Osteocyte (in vitro differentiated cells): Measurements from ENCODE around the gene CAPNS2. TPM values are rescaled to one million over a fixed set of nuclear protein-coding genes. Genes with fewer than 3 reads are reported as not detected.

Source experiments
- DNase-seq: peaks from one replicate; pipeline ENCODE4 v3.0.0; 2021; ENCODE audit warnings: mixed read lengths; ENCODE audit not compliant: unreplicated experiment; ENCODE audit errors: extremely low spot score
- H3K27ac Mint-ChIP-seq: one replicate; pipeline ENCODE4 v1.8.0; 2021; ENCODE audit warnings: mild to moderate bottlenecking, mixed read lengths; ENCODE audit not compliant: unreplicated experiment
- H3K27me3 Mint-ChIP-seq: one replicate; pipeline ENCODE4 v1.8.0; 2021; ENCODE audit warnings: mixed read lengths; ENCODE audit not compliant: unreplicated experiment
- H3K36me3 Mint-ChIP-seq: one replicate; pipeline ENCODE4 v1.8.0; 2021; ENCODE audit warnings: mixed read lengths; ENCODE audit not compliant: unreplicated experiment
- H3K4me1 Mint-ChIP-seq: one replicate; pipeline ENCODE4 v1.8.0; 2021; ENCODE audit warnings: mixed read lengths; ENCODE audit not compliant: unreplicated experiment
- H3K4me3 Mint-ChIP-seq: one replicate; pipeline ENCODE4 v1.8.0; 2021; ENCODE audit warnings: mild to moderate bottlenecking, moderate library complexity, mixed read lengths; ENCODE audit not compliant: unreplicated experiment
- H3K9me3 Mint-ChIP-seq: one replicate; pipeline ENCODE4 v1.8.0; 2021; ENCODE audit warnings: mixed read lengths; ENCODE audit not compliant: unreplicated experiment
- total RNA-seq: library from RNA; stranded (reverse); gene quantifications from 2 replicates; pipeline ENCODE4 v1.2.1, GENCODE V29; 2021
- TF ChIP-seq, protein P1 (sequence below): fragments of 200-600 bp; sonication (generic); IDR thresholded peaks from 2 replicates; pipeline ENCODE4 v1.5.0; 2021; ENCODE audit warnings: antibody characterized with exemption, mild to moderate bottlenecking, moderate library complexity

Gene CAPNS2
- total RNA-seq, 1 donor from 2014 or later, result 0.35 TPM

GRCh38 chr16:55530316-55530856, 36.1 kb upstream of the CAPNS2 start:
- peaks cover 8% of the 10 kb centered on the region for H3K4me1 Mint-ChIP-seq
- H3K9me3 Mint-ChIP-seq, result no peaks in the 10 kb centered on the region
- H3K27me3 Mint-ChIP-seq, result no peaks in the 10 kb centered on the region
- TF ChIP-seq, protein P1, sequence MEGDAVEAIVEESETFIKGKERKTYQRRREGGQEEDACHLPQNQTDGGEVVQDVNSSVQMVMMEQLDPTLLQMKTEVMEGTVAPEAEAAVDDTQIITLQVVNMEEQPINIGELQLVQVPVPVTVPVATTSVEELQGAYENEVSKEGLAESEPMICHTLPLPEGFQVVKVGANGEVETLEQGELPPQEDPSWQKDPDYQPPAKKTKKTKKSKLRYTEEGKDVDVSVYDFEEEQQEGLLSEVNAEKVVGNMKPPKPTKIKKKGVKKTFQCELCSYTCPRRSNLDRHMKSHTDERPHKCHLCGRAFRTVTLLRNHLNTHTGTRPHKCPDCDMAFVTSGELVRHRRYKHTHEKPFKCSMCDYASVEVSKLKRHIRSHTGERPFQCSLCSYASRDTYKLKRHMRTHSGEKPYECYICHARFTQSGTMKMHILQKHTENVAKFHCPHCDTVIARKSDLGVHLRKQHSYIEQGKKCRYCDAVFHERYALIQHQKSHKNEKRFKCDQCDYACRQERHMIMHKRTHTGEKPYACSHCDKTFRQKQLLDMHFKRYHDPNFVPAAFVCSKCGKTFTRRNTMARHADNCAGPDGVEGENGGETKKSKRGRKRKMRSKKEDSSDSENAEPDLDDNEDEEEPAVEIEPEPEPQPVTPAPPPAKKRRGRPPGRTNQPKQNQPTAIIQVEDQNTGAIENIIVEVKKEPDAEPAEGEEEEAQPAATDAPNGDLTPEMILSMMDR, result no peak
- H3K27ac Mint-ChIP-seq, result no peak overlapping the region
- no peak for DNase-seq
- peaks cover 5% of the 10 kb centered on the region for H3K36me3 Mint-ChIP-seq
- H3K4me3 Mint-ChIP-seq, result no peak overlapping the region

DNA sequence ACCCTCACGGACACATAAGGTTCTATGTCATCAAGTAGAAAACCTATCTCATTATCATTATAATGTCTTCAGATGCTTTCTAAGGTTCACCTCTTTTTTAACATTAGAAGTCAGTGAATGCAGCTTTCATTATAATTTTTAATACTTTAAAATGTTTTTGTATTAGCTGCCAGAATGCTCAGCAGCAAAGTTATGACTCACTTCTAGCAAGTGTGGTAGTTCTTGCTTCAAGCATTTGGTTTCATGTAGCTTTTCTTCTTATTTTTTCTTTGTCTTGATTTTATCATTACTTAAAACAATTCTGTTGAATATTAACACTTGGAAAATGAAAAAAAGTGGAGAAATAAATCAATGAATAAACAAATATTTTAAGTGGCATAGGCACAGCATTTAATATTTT, 34.3 kb upstream of the CAPNS2 start:
- H3K27me3 Mint-ChIP-seq, result no peaks in the 10 kb centered on the region
- TF ChIP-seq, protein P1, result no peak
- H3K4me1 Mint-ChIP-seq, result peaks cover 20% of the 10 kb centered on the region
- H3K9me3 Mint-ChIP-seq, result no peaks in the 10 kb centered on the region
- H3K4me3 Mint-ChIP-seq, result no peak overlapping the region
- DNase-seq, result no peak
- H3K36me3 Mint-ChIP-seq, result peaks cover 5% of the 10 kb centered on the region
- no peak overlapping the region for H3K27ac Mint-ChIP-seq

- TF ChIP-seq, protein P1, result no peak
- Mint-ChIP-seq H3K27me3 (no peaks in the 10 kb centered on the region), H3K4me1 (peaks cover 20% of the 10 kb centered on the region), H3K36me3 (no peaks in the 10 kb centered on the region), H3K4me3 (no peak overlapping the region), H3K27ac (no peak overlapping the region), H3K9me3 (no peaks in the 10 kb centered on the region)
- DNase-seq, result no peak
These were observed 31.7 kb upstream of the CAPNS2 start for GRCh38 chr16:55534756-55535155.

GRCh38 chr16:55539049-55539448, 27.4 kb upstream of the CAPNS2 start:
- Mint-ChIP-seq H3K4me3 (no peak overlapping the region), H3K27ac (no peak overlapping the region), H3K9me3 (no peaks in the 10 kb centered on the region), H3K36me3 (no peaks in the 10 kb centered on the region), H3K27me3 (no peaks in the 10 kb centered on the region), H3K4me1 (peaks cover 18% of the 10 kb centered on the region)
- no peak for DNase-seq
- TF ChIP-seq, protein P1, result no peak

DNA sequence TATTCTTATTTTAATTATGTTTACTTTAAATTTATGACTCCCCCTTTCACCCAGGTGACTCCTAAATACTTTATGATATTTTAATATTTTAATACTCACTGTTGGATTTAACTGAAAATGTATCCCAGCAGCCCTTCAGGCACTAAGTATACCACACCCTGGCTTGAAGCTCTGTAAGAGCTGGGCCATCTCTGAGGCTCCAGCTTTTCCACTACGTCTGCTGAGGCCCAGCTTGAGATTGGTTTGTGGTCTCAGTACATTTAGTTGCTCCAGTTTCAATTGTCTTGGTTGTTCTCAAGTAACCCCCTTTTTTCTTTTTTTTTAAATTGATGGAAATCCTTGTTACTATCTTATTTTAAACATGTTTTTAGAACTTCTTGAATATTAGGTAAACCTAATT, 27.0 kb upstream of the CAPNS2 start:
- TF ChIP-seq, protein P1, result no peak
- Mint-ChIP-seq H3K27me3 (no peaks in the 10 kb centered on the region), H3K9me3 (no peaks in the 10 kb centered on the region), H3K27ac (no peak overlapping the region), H3K36me3 (no peaks in the 10 kb centered on the region), H3K4me3 (no peak overlapping the region), H3K4me1 (peaks cover 18% of the 10 kb centered on the region)
- no peak for DNase-seq
